Fibroblast of the aortic adventitia (primary cell): ENCODE data around the gene ZNF23. TPM values are rescaled to one million over a fixed set of nuclear protein-coding genes. Genes with fewer than 3 reads are reported as not detected.
A peak's percentile ranks its signal among the peaks of the same experiment; 100 is the strongest.

Experiments
- DNase-seq: peaks from one replicate; pipeline ENCODE4 v3.0.0-alpha.2; 2010; ENCODE audit warnings: low read depth
- H3K4me3 ChIP-seq: 2 replicates; pipeline ENCODE4 v1.5.1; 2011; ENCODE audit warnings: low read depth, mild to moderate bottlenecking, control low read depth, low read length, moderate library complexity
- CTCF ChIP-seq: IDR thresholded peaks from 2 replicates; pipeline ENCODE4 v1.5.1; 2011; ENCODE audit warnings: mild to moderate bottlenecking, low read length, control low read depth, inconsistent platforms; ENCODE audit not compliant: insufficient read depth
- total RNA-seq: library from RNA; depleted of rRNA; stranded (reverse); fragments of >200 nt; gene quantifications from 2 replicates; pipeline ENCODE4 v1.2.3, GENCODE V29; 2012; ENCODE audit warnings: low replicate concordance

ZNF23 gene
- total RNA-seq, 1 donor: 8.9 TPM

- peak overlapping the region; percentile 35 for H3K4me3 ChIP-seq
- TF ChIP-seq CTCF: no peak
- peak; percentile 77 for DNase-seq
Measured at GRCh38 chr16:71426069-71426879, 35.8 kb downstream of the ZNF23 start.

GRCh38 chr16:71425746-71426068 lies 36.3 kb downstream of the ZNF23 start:
- no peak for TF ChIP-seq CTCF
- no peak overlapping the region for H3K4me3 ChIP-seq

GRCh38 chr16:71424626-71425025 lies 37.4 kb downstream of the ZNF23 start:
- no peak for TF ChIP-seq CTCF
- DNase-seq: no peak
- no peak overlapping the region for H3K4me3 ChIP-seq

More at GRCh38 chr16:71425746-71426068, 36.3 kb downstream of the ZNF23 start:
- DNase-seq: no peak

- H3K4me3 ChIP-seq: no peak overlapping the region
- DNase-seq: no peak
- no peak for TF ChIP-seq CTCF
Measured at GRCh38 chr16:71423865-71424264, 38.2 kb downstream of the ZNF23 start.

- no peak overlapping the region for H3K4me3 ChIP-seq
- no peak for TF ChIP-seq CTCF
- DNase-seq: no peak
Measured at GRCh38 chr16:71423016-71423415, 39.0 kb downstream of the ZNF23 start.

- no peak for DNase-seq
- TF ChIP-seq CTCF: peak; percentile 22
- no peak overlapping the region for H3K4me3 ChIP-seq
Measured at GRCh38 chr16:71421911-71422310, 40.1 kb downstream of the ZNF23 start.

GRCh38 chr16:71414038-71414437 lies 48.0 kb downstream of the ZNF23 start:
- no peak overlapping the region for H3K4me3 ChIP-seq
- no peak for TF ChIP-seq CTCF
- DNase-seq: no peak
